Measurements from ENCODE around the gene REXO4. TPM values are rescaled to one million over a fixed set of nuclear protein-coding genes. Genes with fewer than 3 reads are reported as not detected.

The REXO4 gene
- total RNA-seq, 1 donor from 2014 or later, result 18.7 TPM

- intact Hi-C loops (cut with micrococcal nuclease), result no loop called here
- no peak for ATAC-seq
These were observed 8.2 kb upstream of the REXO4 start for GRCh38 chr9:133426011-133426410.

GRCh38 chr9:133425049-133425632 lies 7.3 kb upstream of the REXO4 start:
- intact Hi-C loops (cut with micrococcal nuclease), result no loop called here
- ATAC-seq (no peak), DNase-seq (no peak)

More at GRCh38 chr9:133426011-133426410, 8.2 kb upstream of the REXO4 start:
- DNase-seq, result no peak

GRCh38 chr9:133424187-133424586 lies 6.4 kb upstream of the REXO4 start:
- ATAC-seq, result no peak

GRCh38 chr9:133423216-133423615 lies 5.4 kb upstream of the REXO4 start:
- intact Hi-C loops (cut with micrococcal nuclease), result no loop called here

More at GRCh38 chr9:133424187-133424586, 6.4 kb upstream of the REXO4 start:
- DNase-seq, result no peak
- intact Hi-C loops (cut with micrococcal nuclease), result no loop called here

GRCh38 chr9:133421615-133422542 lies 4.1 kb upstream of the REXO4 start, which contains the start of gene ADAMTS13:
ADAMTS13 (plus strand) TSS chr9:133422367; CDS start chr9:133422444, 77 bp downstream.
- no peak for ATAC-seq
- intact Hi-C loops (cut with micrococcal nuclease), result no loop called here
- no peak for DNase-seq

More at GRCh38 chr9:133423216-133423615, 5.4 kb upstream of the REXO4 start:
- DNase-seq (no peak), ATAC-seq (no peak)

GRCh38 chr9:133420392-133420827 lies 2.6 kb upstream of the REXO4 start:
- intact Hi-C loops (cut with micrococcal nuclease), result no loop called here
- no peak for ATAC-seq
- no peak for DNase-seq

- intact Hi-C loops (cut with micrococcal nuclease), result no loop called here
- no peak for ATAC-seq
- DNase-seq, result no peak
These were observed 1.2 kb upstream of the REXO4 start for GRCh38 chr9:133419005-133419404.

- ATAC-seq, result no peak
- DNase-seq, result no peak
- intact Hi-C loops (cut with micrococcal nuclease), result no loop called here
These were observed 2.6 kb downstream of the REXO4 start for GRCh38 chr9:133415170-133415569.

GRCh38 chr9:133408042-133408441 lies 9.8 kb downstream of the REXO4 start:
- ATAC-seq (no peak), DNase-seq (no peak)
- intact Hi-C loops (cut with micrococcal nuclease), result loop anchor here (10.0 kb wide), 2 partner anchors 77 to 317 kb away; no protein-coding TSS in a partner anchor

- intact Hi-C loops (cut with micrococcal nuclease), result loop anchor here (10.0 kb wide), 2 partner anchors 78 to 318 kb away; no protein-coding TSS in a partner anchor
- DNase-seq (peak; percentile 81), ATAC-seq (peak; percentile 82)
These were observed 11.1 kb downstream of the REXO4 start for GRCh38 chr9:133406480-133407307.

GRCh38 chr9:133405508-133406438 lies 12.0 kb downstream of the REXO4 start:
- ATAC-seq (peak; percentile 50), DNase-seq (no peak)
- intact Hi-C loops (cut with micrococcal nuclease), result loop anchor here (10.0 kb wide), 2 partner anchors 79 to 319 kb away; no protein-coding TSS in a partner anchor

- intact Hi-C loops (cut with micrococcal nuclease), result loop anchor here (10.0 kb wide), 2 partner anchors 80 to 320 kb away; no protein-coding TSS in a partner anchor
- ATAC-seq (no peak), DNase-seq (no peak)
These were observed 13.3 kb downstream of the REXO4 start for GRCh38 chr9:133404454-133405002.

- ATAC-seq (no peak), DNase-seq (no peak)
- intact Hi-C loops (cut with micrococcal nuclease), result loop anchor here (10.0 kb wide), 2 partner anchors 81 to 321 kb away; no protein-coding TSS in a partner anchor
These were observed 13.9 kb downstream of the REXO4 start for GRCh38 chr9:133403766-133404453.

- intact Hi-C loops (cut with micrococcal nuclease), result loop anchor here (10.0 kb wide), 2 partner anchors 82 to 322 kb away; no protein-coding TSS in a partner anchor
- DNase-seq, result no peak
- no peak for ATAC-seq
These were observed 15.1 kb downstream of the REXO4 start for GRCh38 chr9:133402689-133403088.

GRCh38 chr9:133401588-133401987 lies 16.2 kb downstream of the REXO4 start:
- no peak for ATAC-seq
- intact Hi-C loops (cut with micrococcal nuclease), result loop anchor here (10.0 kb wide), 2 partner anchors 83 to 323 kb away; no protein-coding TSS in a partner anchor
- no peak for DNase-seq

GRCh38 chr9:133400292-133400691 lies 17.5 kb downstream of the REXO4 start:
- intact Hi-C loops (cut with micrococcal nuclease), result loop anchor here (10.0 kb wide), 2 partner anchors 85 to 325 kb away; no protein-coding TSS in a partner anchor
- no peak for ATAC-seq

GRCh38 chr9:133397895-133398294 lies 19.9 kb downstream of the REXO4 start:
- no peak for ATAC-seq
- intact Hi-C loops (cut with micrococcal nuclease), result no loop called here
- no peak for DNase-seq

More at GRCh38 chr9:133400292-133400691, 17.5 kb downstream of the REXO4 start:
- no peak for DNase-seq
